ENCODE data around the gene MYDGF. TPM values are rescaled to one million over a fixed set of nuclear protein-coding genes. Genes with fewer than 3 reads are reported as not detected.
"Not testable (repeated sequence)": the region's sequence is repeated elsewhere in the genome, so short reads cannot be mapped to it uniquely, and the experiment has no call there.

The MYDGF gene
- total RNA-seq, 1 experiment from 2014 or later = 128 TPM

- POLR2A ChIA-PET (ENCODE audit: low non-redundant PET) = no interaction called here
- intact Hi-C loops (cut with micrococcal nuclease; ENCODE audit: unreplicated experiment) = no loop called here
- H3K36me3 ChIP-seq (ENCODE audit: insufficient read depth, low read length, poor library complexity, severe bottlenecking) = peaks cover 3% of the 10 kb centered on the region
- H3K4me1 ChIP-seq (ENCODE audit: insufficient read depth, low read length, poor library complexity, severe bottlenecking) = no peaks in the 10 kb centered on the region
- no peak overlapping the region for H3K27ac ChIP-seq (ENCODE audit: low read depth, low read length, poor library complexity, severe bottlenecking)
- no peak overlapping the region for H3K4me3 ChIP-seq (ENCODE audit: low read depth, low read length, poor library complexity, severe bottlenecking)
- no TSS peak for BruUV-seq (replicated peaks)
- CTCF ChIA-PET = no interaction called here
- no peaks in the 10 kb centered on the region for H3K9me3 ChIP-seq (ENCODE audit: low read depth, low read length, poor library complexity, severe bottlenecking)
- TF ChIP-seq CTCF (conservative IDR thresholded peaks at IDR 0.05; ENCODE audit: low read depth, low read length) (no peak), EZH2 (IDR thresholded peaks at IDR 0.05; ENCODE audit: borderline replicate concordance, low read depth, low read length, poor library complexity, severe bottlenecking) (no peak)
- no peak for DNase-seq (ENCODE audit: low spot score)
- H3K27me3 ChIP-seq (replicated peaks; ENCODE audit: insufficient read depth, low read depth, low read length, poor library complexity) = no peaks in the 10 kb centered on the region
Measured at GRCh38 chr19:4684312-4685095, 14.4 kb upstream of the MYDGF start.

- Histone ChIP-seq H3K4me3 (ENCODE audit: low read depth, low read length, poor library complexity, severe bottlenecking) (no peak overlapping the region), H3K36me3 (ENCODE audit: insufficient read depth, low read length, poor library complexity, severe bottlenecking) (peaks cover 2% of the 10 kb centered on the region), H3K27ac (ENCODE audit: low read depth, low read length, poor library complexity, severe bottlenecking) (no peak overlapping the region), H3K9me3 (ENCODE audit: low read depth, low read length, poor library complexity, severe bottlenecking) (no peaks in the 10 kb centered on the region), H3K4me1 (ENCODE audit: insufficient read depth, low read length, poor library complexity, severe bottlenecking) (no peaks in the 10 kb centered on the region), H3K27me3 (replicated peaks; ENCODE audit: insufficient read depth, low read depth, low read length, poor library complexity) (no peaks in the 10 kb centered on the region)
- intact Hi-C loops (cut with micrococcal nuclease; ENCODE audit: unreplicated experiment) = no loop called here
- POLR2A ChIA-PET (ENCODE audit: low non-redundant PET) = interaction anchor here (0.7 kb wide), 1 partner anchor 316 kb away, joined by 20 read pairs; no protein-coding TSS in a partner anchor
- CTCF ChIA-PET = no interaction called here
- BruUV-seq (replicated peaks) = no TSS peak
- DNase-seq (ENCODE audit: low spot score) = no peak
- TF ChIP-seq CTCF (conservative IDR thresholded peaks at IDR 0.05; ENCODE audit: low read depth, low read length) (no peak), EZH2 (IDR thresholded peaks at IDR 0.05; ENCODE audit: borderline replicate concordance, low read depth, low read length, poor library complexity, severe bottlenecking) (no peak)
Measured at GRCh38 chr19:4682417-4683200, 12.5 kb upstream of the MYDGF start.

GRCh38 chr19:4680021-4680420, 9.9 kb upstream of the MYDGF start:
- H3K27me3 ChIP-seq (replicated peaks; ENCODE audit: insufficient read depth, low read depth, low read length, poor library complexity); H3K4me3 ChIP-seq (ENCODE audit: low read depth, low read length, poor library complexity, severe bottlenecking); H3K4me1 ChIP-seq (ENCODE audit: insufficient read depth, low read length, poor library complexity, severe bottlenecking); H3K9me3 ChIP-seq (ENCODE audit: low read depth, low read length, poor library complexity, severe bottlenecking); intact Hi-C loops (cut with micrococcal nuclease; ENCODE audit: unreplicated experiment); DNase-seq (ENCODE audit: low spot score); BruUV-seq (replicated peaks); POLR2A ChIA-PET (ENCODE audit: low non-redundant PET); H3K36me3 ChIP-seq (ENCODE audit: insufficient read depth, low read length, poor library complexity, severe bottlenecking); H3K27ac ChIP-seq (ENCODE audit: low read depth, low read length, poor library complexity, severe bottlenecking): not testable (repeated sequence)
- CTCF ChIA-PET = interaction anchor here (0.6 kb wide), 1 partner anchor 206 kb away, joined by 4 read pairs; no protein-coding TSS in a partner anchor
